ENCODE data around the gene NR4A2.

DNA sequence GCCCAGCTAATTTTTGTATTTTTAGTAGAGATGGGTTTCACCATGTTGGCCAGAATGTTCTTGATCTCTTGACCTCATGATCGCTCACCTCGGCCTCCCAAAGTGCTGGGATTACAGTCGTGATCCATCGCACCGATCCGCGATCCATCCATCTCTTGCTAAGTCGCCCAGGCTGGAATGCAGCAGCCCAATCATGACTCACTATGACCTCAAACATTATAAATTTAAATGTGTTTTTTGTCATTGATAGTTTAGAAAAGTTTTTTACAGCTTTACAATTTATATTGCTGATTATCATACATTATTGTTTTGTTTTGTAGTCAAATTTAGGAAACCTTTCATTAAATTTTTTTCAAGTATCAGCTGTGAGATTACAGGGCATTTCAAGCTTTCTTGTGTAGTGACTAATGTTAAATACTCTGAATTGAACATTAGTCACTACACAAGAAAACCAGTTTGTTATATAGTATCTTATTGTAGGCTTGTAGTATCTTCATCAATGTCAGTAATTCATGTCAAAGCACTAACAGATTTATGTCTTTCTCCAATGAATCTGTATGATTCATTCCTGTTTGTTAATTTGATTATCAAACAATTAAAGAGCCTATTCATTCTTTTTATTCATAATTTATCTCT lies 37.5 kb downstream of the NR4A2 start:
- no peak for TF ChIP-seq CTCF (IDR thresholded peaks at IDR 0.05)
- no peak for TF ChIP-seq EP300 (IDR thresholded peaks at IDR 0.05)
- TF ChIP-seq POLR2A (IDR thresholded peaks at IDR 0.05; ENCODE audit: low read depth), result no peak

Measured in esophagus muscularis mucosa (tissue), 4 donors.